Neutrophil (primary cell): ENCODE data around the gene NAT16.

Experiments used
- H3K27ac ChIP-seq: fragments of 200-600 bp; sonication (generic); 2 replicates; pipeline ENCODE4 v1.5.1; 2016; ENCODE audit warnings: mild to moderate bottlenecking, moderate library complexity
- H3K27me3 ChIP-seq: fragments of 200-600 bp; sonication (generic); 2 replicates; pipeline ENCODE4 v1.6.0; 2016; ENCODE audit warnings: mild to moderate bottlenecking
- H3K36me3 ChIP-seq: fragments of 200-600 bp; sonication (generic); 2 replicates; pipeline ENCODE4 v1.5.1; 2017
- H3K4me1 ChIP-seq, 2 experiments: fragments of 200-600 bp in 1 of 2; sonication (generic) in 1 of 2; 1 replicate in 1 of 2; 2 replicates in 1 of 2; pipeline versions ENCODE4 v1.5.1 to v1.6.1; 2013 to 2016; ENCODE audit warnings: low read depth in 1 of 2, low read length in 1 of 2, mild to moderate bottlenecking in 1 of 2, moderate library complexity in 1 of 2; ENCODE audit not compliant: control insufficient read depth in 1 of 2, insufficient read depth in 1 of 2
- H3K4me3 ChIP-seq, 2 experiments: fragments of 200-600 bp in 1 of 2; sonication (generic) in 1 of 2; 1 replicate in 1 of 2; 2 replicates in 1 of 2; pipeline ENCODE4 v1.5.1; 2013 to 2016; ENCODE audit warnings: low read depth in 1 of 2, low read length in 1 of 2, mild to moderate bottlenecking in 1 of 2, moderate library complexity in 1 of 2
- H3K9me3 ChIP-seq: fragments of 200-600 bp; sonication (generic); 2 replicates; pipeline ENCODE4 v1.5.1; 2016
- TF ChIP-seq, protein P1 (sequence below): fragments of 200-600 bp; sonication (generic); IDR thresholded peaks from 2 replicates; pipeline ENCODE4 v1.5.1; 2016; ENCODE audit warnings: antibody characterized with exemption

NAT16 gene

DNA sequence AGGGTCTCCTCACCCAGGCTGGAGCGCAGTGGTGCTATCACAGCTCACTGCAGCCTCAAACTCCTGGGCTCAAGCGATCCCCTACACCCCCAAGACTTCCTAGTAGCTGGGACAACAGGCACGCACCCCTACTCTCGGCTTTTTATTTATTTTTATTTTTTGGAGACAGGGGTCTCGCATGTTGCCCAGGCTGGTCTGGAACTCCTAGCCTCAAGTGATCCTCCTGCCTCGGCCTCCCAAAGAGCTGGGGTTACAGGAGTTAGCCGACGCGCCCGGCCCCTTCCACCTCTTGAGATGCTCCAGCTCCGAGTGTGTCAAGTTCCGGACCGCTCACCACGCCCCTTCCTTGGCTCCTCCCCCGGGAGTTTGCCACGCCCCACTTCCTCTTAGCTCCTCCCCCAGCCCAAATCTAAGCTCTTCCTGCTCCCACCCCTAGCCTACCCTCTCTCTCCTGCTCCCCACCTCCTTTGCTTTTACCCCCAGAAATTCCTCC lies 6.3 kb downstream of the NAT16 start:
- H3K36me3 ChIP-seq, result no peaks in the 10 kb centered on the region
- H3K27ac ChIP-seq, result no peak overlapping the region
- no peak overlapping the region for H3K4me3 ChIP-seq
- peaks cover 100% of the 10 kb centered on the region for H3K27me3 ChIP-seq
- peaks cover 0 to 11% of the 10 kb centered on the region in 2 experiments for H3K4me1 ChIP-seq
- TF ChIP-seq, protein P1, sequence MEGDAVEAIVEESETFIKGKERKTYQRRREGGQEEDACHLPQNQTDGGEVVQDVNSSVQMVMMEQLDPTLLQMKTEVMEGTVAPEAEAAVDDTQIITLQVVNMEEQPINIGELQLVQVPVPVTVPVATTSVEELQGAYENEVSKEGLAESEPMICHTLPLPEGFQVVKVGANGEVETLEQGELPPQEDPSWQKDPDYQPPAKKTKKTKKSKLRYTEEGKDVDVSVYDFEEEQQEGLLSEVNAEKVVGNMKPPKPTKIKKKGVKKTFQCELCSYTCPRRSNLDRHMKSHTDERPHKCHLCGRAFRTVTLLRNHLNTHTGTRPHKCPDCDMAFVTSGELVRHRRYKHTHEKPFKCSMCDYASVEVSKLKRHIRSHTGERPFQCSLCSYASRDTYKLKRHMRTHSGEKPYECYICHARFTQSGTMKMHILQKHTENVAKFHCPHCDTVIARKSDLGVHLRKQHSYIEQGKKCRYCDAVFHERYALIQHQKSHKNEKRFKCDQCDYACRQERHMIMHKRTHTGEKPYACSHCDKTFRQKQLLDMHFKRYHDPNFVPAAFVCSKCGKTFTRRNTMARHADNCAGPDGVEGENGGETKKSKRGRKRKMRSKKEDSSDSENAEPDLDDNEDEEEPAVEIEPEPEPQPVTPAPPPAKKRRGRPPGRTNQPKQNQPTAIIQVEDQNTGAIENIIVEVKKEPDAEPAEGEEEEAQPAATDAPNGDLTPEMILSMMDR, result no peak
- H3K9me3 ChIP-seq, result no peaks in the 10 kb centered on the region

- Histone ChIP-seq H3K27ac (no peak overlapping the region), H3K4me3 (no peak overlapping the region), H3K4me1 (peaks cover 0 to 11% of the 10 kb centered on the region in 2 experiments)
Observed at GRCh38 chr7:101172854-101173751, 7.0 kb downstream of the NAT16 start.

DNA sequence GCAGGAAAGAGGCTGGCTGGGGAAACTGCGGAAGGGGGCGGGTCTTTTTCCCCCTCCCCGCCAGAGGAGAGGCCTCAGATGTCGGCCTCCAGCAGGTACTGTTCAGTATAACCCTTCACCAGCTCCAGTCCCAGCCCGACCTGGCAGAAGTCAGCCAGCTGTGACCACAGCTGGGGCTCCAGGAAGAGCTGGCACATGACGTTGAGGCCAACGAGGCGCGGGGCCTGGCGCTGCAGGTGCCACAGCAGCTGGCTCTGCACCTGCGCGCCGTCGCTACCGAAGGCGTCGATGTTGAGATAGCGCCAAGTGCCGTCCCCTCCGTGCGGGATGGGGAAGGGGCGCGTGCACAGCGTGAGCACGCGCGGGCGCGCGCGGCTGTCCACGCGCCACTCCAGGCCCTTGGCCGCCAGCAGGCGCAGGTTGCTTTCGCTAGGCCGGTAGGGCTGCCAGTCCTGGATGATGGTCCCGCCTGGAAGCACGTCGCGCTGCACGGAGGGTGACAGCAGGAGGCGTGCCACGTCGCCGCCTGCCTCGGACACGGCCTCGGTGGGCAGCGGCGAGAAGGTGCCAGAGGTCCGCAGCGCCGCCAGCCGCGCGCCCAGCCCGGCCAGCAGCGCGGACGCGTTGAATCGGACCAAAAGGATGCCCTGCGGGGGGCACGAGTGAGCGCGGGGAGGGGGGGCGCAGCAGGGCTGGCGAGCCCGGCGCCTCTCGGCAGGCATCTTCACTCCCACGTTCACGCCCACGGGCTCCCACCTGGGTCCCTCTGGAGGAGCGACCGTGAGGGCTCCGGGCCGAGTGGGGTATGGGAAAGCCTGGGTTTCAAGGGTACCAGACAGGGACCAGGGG lies 7.9 kb downstream of the NAT16 start:
- Histone ChIP-seq H3K4me3 (no peak overlapping the region), H3K9me3 (no peaks in the 10 kb centered on the region), H3K27me3 (peaks cover 100% of the 10 kb centered on the region), H3K27ac (no peak overlapping the region), H3K36me3 (no peaks in the 10 kb centered on the region), H3K4me1 (peaks cover 0 to 11% of the 10 kb centered on the region in 2 experiments)
- TF ChIP-seq, protein P1, result no peak

More at GRCh38 chr7:101172854-101173751, 7.0 kb downstream of the NAT16 start:
- TF ChIP-seq, protein P1, result no peak
- Histone ChIP-seq H3K27me3 (peaks cover 100% of the 10 kb centered on the region), H3K9me3 (no peaks in the 10 kb centered on the region), H3K36me3 (no peaks in the 10 kb centered on the region)

DNA sequence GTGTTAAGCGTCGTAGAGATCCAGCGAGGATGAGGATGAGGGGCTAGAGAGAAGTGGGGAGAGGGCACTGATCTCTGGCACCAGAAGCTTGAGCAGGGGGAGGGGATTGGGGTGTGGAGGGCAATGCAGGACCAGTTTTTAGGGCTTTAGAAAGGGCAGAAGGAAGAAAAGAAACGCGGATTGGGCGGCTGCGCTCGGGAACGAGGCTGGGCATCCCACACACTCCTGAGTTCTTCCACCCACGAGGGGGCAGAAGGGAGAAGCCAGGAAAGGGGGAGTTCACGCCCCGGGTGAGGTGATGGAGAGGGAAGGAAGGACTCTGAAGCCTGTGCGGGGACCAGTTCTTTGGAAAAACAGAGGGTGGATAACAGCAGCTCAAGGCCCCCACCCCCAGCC lies 8.7 kb downstream of the NAT16 start:
- Histone ChIP-seq H3K9me3 (no peaks in the 10 kb centered on the region), H3K27me3 (peaks cover 100% of the 10 kb centered on the region), H3K27ac (no peak overlapping the region), H3K4me3 (no peak overlapping the region), H3K4me1 (peaks cover 0 to 11% of the 10 kb centered on the region in 2 experiments), H3K36me3 (no peaks in the 10 kb centered on the region)
- TF ChIP-seq, protein P1, result no peak

DNA sequence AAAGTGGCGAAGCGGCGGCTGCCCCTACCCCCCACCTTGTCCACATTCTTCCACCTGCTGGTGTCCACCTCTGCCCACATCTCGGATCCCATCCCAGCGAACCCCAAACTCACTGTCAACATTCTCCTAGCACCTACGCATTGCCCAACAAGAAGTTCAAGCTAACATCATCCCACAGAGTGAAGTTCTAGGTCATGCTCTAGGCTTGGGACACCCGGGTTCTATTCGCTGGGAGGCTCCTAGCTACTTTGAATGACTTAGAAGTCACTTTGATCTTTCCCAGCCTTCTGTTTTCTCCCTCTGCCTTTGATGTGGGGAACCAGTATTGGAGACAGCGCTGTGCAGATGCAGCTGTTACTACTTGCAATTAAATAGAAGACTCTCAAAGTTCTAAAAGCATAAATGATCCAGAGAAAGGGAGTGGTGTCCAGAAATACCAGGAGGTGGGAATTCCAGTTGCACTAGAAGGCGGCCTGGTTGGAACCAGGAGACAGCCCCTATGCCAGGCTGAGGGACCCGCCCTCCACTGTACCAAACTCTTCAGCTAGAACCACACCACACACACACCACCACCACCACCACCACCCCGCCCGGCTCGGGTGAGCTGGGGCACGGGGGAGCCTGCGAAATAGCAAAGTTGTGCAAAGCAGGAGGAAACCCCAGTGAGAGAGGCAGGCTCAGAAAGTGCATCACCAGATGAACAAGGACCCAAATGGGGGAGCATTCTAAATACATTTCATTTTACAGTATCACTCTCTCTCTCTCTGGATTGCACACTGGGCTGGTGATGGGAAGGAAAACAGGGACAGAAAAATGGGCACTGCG lies 9.3 kb downstream of the NAT16 start:
- TF ChIP-seq, protein P1, result no peak
- Histone ChIP-seq H3K36me3 (no peaks in the 10 kb centered on the region), H3K9me3 (no peaks in the 10 kb centered on the region), H3K4me3 (no peak overlapping the region), H3K27me3 (peaks cover 100% of the 10 kb centered on the region), H3K4me1 (peaks cover 2 to 15% of the 10 kb centered on the region in 2 experiments), H3K27ac (no peak overlapping the region)
